MCF 10A (cell line): ENCODE data around the gene BMAL2. TPM values are rescaled to one million over a fixed set of nuclear protein-coding genes. Genes with fewer than 3 reads are reported as not detected.

Experiments
- BruUV-seq: library from RNA; stranded (reverse); fragments of 400-500 nt; replicated peaks from 2 replicates; lab custom pipeline; 2021; lab: Mats Ljungman, UMichigan
- CTCF ChIA-PET: fragments of 300-600 bp; sonication (Branson Sonifier 250); formaldehyde crosslinking; extraction: SDS; loops from one replicate; lab custom pipeline; 2021; ENCODE audit warnings: antibody characterized with exemption, inconsistent platforms; lab: Yijun Ruan, JAX
- POLR2A ChIA-PET: fragments of 300-600, 350-650 bp; sonication (Branson Sonifier 250); formaldehyde crosslinking; extraction: SDS; loops from one replicate; lab custom pipeline; 2020; ENCODE audit warnings: antibody characterized with exemption, inconsistent platforms; lab: Yijun Ruan, JAX
- DNase-seq: peaks from one replicate; pipeline ENCODE4 v3.0.0-alpha.2; 2018; ENCODE audit not compliant: unreplicated experiment
- H3K27ac Mint-ChIP-seq: one replicate; pipeline ENCODE4 v1.8.0; 2022; ENCODE audit warnings: mild to moderate bottlenecking, low read depth, mixed read lengths; ENCODE audit not compliant: unreplicated experiment
- H3K27me3 Mint-ChIP-seq: one replicate; pipeline ENCODE4 v1.8.0; 2022; ENCODE audit warnings: mixed read lengths; ENCODE audit not compliant: insufficient read depth, unreplicated experiment
- H3K36me3 Mint-ChIP-seq: one replicate; pipeline ENCODE4 v1.8.0; 2022; ENCODE audit warnings: mild to moderate bottlenecking, moderate library complexity, mixed read lengths; ENCODE audit not compliant: insufficient read depth, unreplicated experiment
- H3K4me1 Mint-ChIP-seq: one replicate; pipeline ENCODE4 v1.8.0; 2022; ENCODE audit warnings: mixed read lengths; ENCODE audit not compliant: insufficient read depth, unreplicated experiment
- H3K4me3 Mint-ChIP-seq: one replicate; pipeline ENCODE4 v1.8.0; 2022; ENCODE audit warnings: mild to moderate bottlenecking, moderate library complexity, mixed read lengths; ENCODE audit not compliant: unreplicated experiment
- H3K9me3 Mint-ChIP-seq: one replicate; pipeline ENCODE4 v1.8.0; 2022; ENCODE audit warnings: mixed read lengths; ENCODE audit not compliant: unreplicated experiment
- intact Hi-C: fragments of 100-400 bp; cut with micrococcal nuclease; formaldehyde crosslinking; loops from 2 replicates; pipeline ENCODE4 v1.14.1; 2022
- total RNA-seq: library from RNA; stranded (reverse); gene quantifications from 2 replicates; pipeline ENCODE4 v1.2.3, GENCODE V29; 2022
- TF ChIP-seq, protein P1 (sequence below): fragments of 200-600 bp; IDR thresholded peaks from one replicate; pipeline ENCODE4 v1.8.0; 2022; ENCODE audit warnings: antibody characterized with exemption, mild to moderate bottlenecking; ENCODE audit not compliant: unreplicated experiment

The BMAL2 gene
- total RNA-seq, 1 experiment from 2014 or later = 18.0 TPM

DNA sequence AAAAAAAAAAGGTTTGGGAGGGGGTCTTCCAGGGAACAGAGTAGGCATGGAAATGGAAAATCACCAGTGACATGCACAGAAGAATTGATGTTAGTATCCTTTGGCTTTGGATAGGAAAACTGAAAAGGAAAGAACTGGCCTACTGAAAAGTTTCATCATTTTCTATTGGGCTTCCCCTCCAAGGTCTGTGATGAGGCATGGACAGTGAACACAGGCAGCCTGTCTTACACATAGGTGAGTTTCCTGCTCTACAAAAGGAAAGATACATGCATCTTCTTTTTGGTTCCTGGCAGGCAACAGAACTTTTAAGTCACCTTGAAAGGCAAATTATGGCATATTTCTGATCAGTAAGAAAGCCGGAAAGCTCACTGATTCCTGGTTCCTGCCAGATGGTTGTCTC is 5.8 kb downstream of the BMAL2 start:
- no peak overlapping the region for H3K27ac Mint-ChIP-seq
- H3K4me1 Mint-ChIP-seq = peaks cover 37% of the 10 kb centered on the region
- ChIA-PET POLR2A (interaction anchor here (1.5 kb wide), 1 partner anchor 10 kb away, joined by 3 read pairs; no protein-coding TSS in a partner anchor), CTCF (no interaction called here)
- TF ChIP-seq, protein P1, sequence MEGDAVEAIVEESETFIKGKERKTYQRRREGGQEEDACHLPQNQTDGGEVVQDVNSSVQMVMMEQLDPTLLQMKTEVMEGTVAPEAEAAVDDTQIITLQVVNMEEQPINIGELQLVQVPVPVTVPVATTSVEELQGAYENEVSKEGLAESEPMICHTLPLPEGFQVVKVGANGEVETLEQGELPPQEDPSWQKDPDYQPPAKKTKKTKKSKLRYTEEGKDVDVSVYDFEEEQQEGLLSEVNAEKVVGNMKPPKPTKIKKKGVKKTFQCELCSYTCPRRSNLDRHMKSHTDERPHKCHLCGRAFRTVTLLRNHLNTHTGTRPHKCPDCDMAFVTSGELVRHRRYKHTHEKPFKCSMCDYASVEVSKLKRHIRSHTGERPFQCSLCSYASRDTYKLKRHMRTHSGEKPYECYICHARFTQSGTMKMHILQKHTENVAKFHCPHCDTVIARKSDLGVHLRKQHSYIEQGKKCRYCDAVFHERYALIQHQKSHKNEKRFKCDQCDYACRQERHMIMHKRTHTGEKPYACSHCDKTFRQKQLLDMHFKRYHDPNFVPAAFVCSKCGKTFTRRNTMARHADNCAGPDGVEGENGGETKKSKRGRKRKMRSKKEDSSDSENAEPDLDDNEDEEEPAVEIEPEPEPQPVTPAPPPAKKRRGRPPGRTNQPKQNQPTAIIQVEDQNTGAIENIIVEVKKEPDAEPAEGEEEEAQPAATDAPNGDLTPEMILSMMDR = no peak
- no peak for DNase-seq
- H3K27me3 Mint-ChIP-seq = no peaks in the 10 kb centered on the region
- peaks cover 6% of the 10 kb centered on the region for H3K36me3 Mint-ChIP-seq
- no TSS peak for BruUV-seq
- no peaks in the 10 kb centered on the region for H3K9me3 Mint-ChIP-seq
- intact Hi-C loops = no loop called here
- no peak overlapping the region for H3K4me3 Mint-ChIP-seq

DNA sequence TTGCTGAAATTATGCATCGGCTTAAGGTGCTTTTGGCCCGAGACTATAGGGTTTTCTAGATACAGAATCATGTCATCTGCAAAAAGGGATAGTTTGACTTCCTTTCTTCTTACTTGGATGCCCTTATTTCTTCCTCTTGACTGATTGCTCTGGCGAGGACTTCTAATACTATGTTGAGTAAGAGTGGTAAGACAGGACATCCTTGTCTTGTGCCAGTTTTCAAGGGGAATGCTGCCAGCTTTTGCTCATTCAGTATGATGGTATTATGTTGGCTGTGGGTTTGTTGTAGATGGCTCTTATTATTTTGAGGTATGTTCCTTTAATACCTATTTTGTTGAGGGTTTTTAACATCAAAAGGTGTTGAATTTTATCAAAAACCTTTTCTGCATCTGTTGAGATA is 8.3 kb downstream of the BMAL2 start:
- Mint-ChIP-seq H3K4me3 (no peak overlapping the region), H3K27me3 (no peaks in the 10 kb centered on the region), H3K9me3 (no peaks in the 10 kb centered on the region), H3K36me3 (peaks cover 6% of the 10 kb centered on the region), H3K4me1 (peaks cover 37% of the 10 kb centered on the region), H3K27ac (no peak overlapping the region)
- ChIA-PET CTCF (interaction anchor here (0.8 to 1.0 kb wide), 2 partner anchors 9 to 22 kb away, joined by 3 read pairs; partner anchors contain the start of gene BMAL2), POLR2A (interaction anchor here (0.8 to 4.5 kb wide), 2 partner anchors 8 to 452 kb away, joined by 3 to 54 read pairs; partner anchors contain the start of gene BMAL2)
- BruUV-seq = no TSS peak
- TF ChIP-seq, protein P1 = no peak
- DNase-seq = peak; percentile 46
- intact Hi-C loops = no loop called here

DNA sequence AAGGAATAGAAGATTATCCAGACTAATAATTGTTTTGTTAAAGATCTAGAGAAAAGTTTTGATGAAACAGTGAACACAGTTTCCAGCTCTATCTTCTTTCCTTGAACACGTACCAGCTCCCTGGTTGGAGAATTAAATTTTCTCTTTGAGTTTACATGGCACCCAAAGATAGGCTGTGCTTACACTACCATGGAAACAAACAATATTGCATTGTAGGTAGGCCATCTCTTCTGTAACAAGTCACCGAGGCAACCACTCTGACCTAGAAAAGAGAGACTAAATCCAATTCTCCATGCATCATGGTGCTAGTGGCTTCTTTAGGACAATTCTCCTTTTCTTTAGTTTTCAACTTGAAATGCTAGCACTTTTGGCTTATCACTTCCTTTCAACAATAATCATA is 9.9 kb downstream of the BMAL2 start:
- ChIA-PET CTCF (interaction anchor here (0.6 to 2.1 kb wide), 4 partner anchors 10 to 227 kb away, joined by 3 to 7 read pairs (median 3); no protein-coding TSS in a partner anchor), POLR2A (interaction anchor here (1.3 to 4.5 kb wide), 2 partner anchors 10 kb away, joined by 6 to 54 read pairs; partner anchors contain the start of gene BMAL2)
- no peaks in the 10 kb centered on the region for H3K27me3 Mint-ChIP-seq
- TF ChIP-seq, protein P1 = no peak
- H3K27ac Mint-ChIP-seq = peak overlapping the region; percentile 63
- intact Hi-C loops = no loop called here
- no TSS peak for BruUV-seq
- peaks cover 6% of the 10 kb centered on the region for H3K36me3 Mint-ChIP-seq
- no peaks in the 10 kb centered on the region for H3K9me3 Mint-ChIP-seq
- H3K4me3 Mint-ChIP-seq = no peak overlapping the region
- H3K4me1 Mint-ChIP-seq = peaks cover 36% of the 10 kb centered on the region
- no peak for DNase-seq

DNA sequence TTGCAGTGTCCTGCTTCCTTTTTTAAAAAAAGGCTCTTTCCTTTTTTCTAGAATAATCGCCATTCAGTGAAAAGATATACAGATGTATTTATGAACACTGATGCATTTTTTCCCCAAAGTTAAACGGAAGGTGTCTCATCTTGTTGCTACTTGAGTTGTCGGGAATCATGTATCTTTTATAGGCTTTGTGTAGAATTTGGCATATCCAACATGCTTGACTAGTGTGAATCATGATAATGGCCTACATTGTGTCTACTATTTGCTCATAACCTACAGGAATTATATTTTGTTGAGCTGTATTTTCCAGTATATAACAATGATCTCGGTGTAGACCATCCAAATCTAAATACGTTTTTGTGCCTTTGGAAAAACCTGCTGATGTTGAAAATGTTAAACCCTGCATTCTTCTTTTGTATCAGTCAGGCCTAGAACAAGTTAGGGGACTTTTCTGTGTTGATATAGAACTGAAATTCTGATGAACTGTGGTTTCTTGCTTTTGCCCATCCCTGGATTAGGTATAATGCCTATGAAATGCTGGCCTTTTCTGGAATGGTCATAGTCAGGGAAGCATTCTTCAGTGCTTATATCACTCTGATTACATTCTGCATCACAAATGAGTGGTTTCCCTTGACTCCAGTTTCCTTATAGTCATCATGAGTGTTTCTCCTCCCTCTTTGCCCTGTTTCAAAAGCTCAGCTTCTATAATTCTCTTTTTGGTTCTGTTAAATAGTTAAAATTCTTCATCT is 10.8 kb downstream of the BMAL2 start:
- ChIA-PET POLR2A (interaction anchor here (0.9 to 4.5 kb wide), 4 partner anchors 9 to 291 kb away, joined by 3 to 54 read pairs (median 4); partner anchors contain the start of genes BMAL2 and STK38L), CTCF (interaction anchor here (0.5 to 2.1 kb wide), 5 partner anchors 11 to 226 kb away, joined by 3 to 7 read pairs (median 4); no protein-coding TSS in a partner anchor)
- DNase-seq = peak; percentile 58
- peaks cover 29% of the 10 kb centered on the region for H3K4me1 Mint-ChIP-seq
- TF ChIP-seq, protein P1 = no peak
- no peaks in the 10 kb centered on the region for H3K9me3 Mint-ChIP-seq
- H3K27ac Mint-ChIP-seq = peak overlapping the region; percentile 63
- TSS peak; percentile 66 for BruUV-seq
- H3K4me3 Mint-ChIP-seq = peak overlapping the region; percentile 1
- H3K36me3 Mint-ChIP-seq = peaks cover 6% of the 10 kb centered on the region
- H3K27me3 Mint-ChIP-seq = no peaks in the 10 kb centered on the region
- intact Hi-C loops = no loop called here
